GM12892 (cell line): ENCODE data around the gene GPR180.

Experiments
- POLR2A ChIP-seq: IDR thresholded peaks from 2 replicates; pipeline ENCODE4 v1.6.1; 2011; ENCODE audit warnings: low read depth, low read length, control low read depth
- POLR2AphosphoS5 ChIP-seq: IDR thresholded peaks from 2 replicates; pipeline ENCODE4 v1.6.1; 2011; ENCODE audit warnings: low read depth, low read length, control low read depth
- TAF1 ChIP-seq: IDR thresholded peaks from 2 replicates; pipeline ENCODE4 v1.6.1; 2011; ENCODE audit warnings: low read depth, mild to moderate bottlenecking, control low read depth, low read length, borderline replicate concordance

DNA sequence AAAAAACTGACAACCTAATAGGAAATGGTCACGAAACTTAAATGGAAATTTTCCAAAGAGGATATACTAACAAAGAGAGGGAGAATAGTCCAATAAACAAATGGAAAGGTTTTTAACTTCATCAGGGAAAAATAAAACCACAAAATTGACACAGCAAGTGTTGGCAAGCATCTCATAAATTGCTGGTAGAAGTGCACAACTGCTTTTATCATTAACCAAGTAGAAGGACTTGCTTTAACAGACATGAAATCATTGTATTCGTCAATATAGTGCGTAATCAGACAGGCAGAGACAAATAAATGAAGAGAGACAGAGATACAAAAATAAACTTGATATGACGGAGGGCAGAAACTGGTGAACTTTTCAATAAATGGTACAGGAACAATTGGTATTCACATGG is 13.1 kb upstream of the GPR180 start:
- no peak for TF ChIP-seq POLR2A
- no peak for TF ChIP-seq POLR2AphosphoS5
- no peak for TF ChIP-seq TAF1
